NCI-H2227 (cell line): ENCODE measurements around the gene UQCC5.
A peak's percentile ranks its signal among the peaks of the same experiment; 100 is the strongest.

Experiments used
- DNase-seq: peaks from one replicate; lab custom pipeline; 2025; ENCODE audit not compliant: unreplicated experiment; lab: John Stamatoyannopoulos, UW

Gene UQCC5

GRCh38 chr3:52532838-52533622 lies 3.4 kb upstream of the UQCC5 start:
- DNase-seq, result peak; percentile 35

DNA sequence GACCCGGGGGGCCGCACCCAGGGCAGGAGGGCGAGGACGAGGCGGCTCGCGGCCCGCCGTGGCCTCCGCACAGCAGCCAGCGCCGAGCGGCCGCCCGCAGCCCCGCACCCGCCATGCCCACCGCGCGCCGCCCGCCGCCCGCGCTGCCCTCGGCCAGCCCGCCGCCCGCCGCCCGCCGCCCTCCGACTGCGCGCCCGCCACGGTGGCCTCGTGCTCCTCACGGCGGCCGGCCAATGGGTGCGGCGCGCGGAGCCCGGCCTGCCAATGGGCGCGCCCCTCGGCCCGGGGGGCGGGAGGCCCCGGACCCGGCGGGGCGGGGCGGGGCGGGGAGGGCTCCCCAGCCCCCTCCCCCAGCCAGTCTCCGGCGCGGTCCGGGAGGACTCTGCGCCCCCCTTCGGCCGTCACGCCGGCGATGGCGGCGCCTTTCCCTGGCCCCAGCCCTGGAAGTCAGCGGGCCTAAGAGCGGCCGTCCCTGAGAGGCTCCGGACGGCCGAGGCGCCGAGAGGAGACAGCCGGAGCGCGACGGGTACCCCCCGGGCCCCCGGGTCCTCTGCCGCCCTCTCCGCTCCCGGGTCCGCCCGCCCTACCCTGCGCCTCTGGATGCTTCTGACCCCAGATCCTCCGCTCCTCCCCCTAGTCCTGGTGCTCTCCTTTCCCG lies 2.7 kb upstream of the UQCC5 start, which contains the start of gene NT5DC2:
Gene NT5DC2, minus strand, starts transcription at position 235 of the 658 bp plus-strand sequence. Its CDS starts 120 bp downstream, at position 115.
- peak; percentile 85 for DNase-seq

DNA sequence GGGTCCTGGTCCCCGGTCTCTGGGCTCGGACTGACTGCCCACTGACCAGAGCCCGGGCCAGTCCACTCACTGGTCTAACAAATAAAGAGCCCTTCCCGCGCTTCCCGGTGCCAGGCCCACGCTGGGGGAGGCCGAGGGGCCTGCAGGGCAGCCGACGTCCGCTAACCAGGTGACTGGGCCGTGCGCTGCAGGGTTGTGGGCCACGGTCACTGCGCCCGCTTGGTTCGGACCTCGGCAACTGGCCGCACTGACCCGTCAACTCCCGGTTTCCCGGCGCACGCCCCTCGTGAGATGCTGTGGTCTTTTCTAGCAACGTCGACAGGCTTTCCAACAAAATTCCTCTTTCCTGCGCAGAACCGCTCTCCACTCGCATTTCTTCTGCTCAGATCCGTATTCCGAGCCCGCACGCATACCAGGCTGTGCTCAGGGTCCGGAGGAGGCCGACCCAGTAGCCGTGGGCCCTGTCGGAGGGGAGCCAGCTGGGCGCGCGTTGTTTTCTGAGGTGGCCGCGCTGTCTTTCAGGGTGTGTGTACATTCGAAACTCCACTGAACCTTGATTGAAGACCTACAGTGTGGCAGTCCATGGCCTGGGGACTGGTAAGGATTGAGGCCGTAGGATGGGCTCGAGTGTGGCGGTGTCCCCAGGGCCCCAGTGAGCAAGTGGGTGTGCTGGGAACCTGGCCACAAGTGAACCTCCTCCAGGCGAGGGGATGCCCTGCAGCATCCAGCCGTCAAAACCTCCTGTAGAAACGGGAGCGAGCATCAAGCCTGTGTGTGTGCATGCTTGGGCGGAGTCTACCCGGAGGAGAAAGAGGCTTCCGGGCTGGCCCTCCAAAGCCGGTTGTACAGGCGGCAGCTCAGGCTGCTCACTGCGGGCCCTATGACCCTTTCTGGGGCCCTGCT lies 1.9 kb upstream of the UQCC5 start:
- DNase-seq, result peak; percentile 60

GRCh38 chr3:52535411-52536111 lies 844 bp upstream of the UQCC5 start:
- no peak for DNase-seq

DNA sequence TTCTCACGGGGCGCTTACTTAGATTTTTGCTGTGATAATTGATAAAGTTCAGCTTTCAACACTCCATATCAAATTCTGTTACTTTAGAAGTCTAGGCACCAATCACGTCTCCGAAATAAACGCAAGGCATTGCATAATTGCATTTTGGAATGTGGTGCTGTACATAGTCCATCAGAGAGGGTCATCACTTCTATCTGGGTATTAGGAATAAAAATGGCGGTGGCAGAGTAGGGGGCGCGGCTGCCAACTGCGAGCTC lies 365 bp upstream of the UQCC5 start:
- DNase-seq, result no peak

DNA sequence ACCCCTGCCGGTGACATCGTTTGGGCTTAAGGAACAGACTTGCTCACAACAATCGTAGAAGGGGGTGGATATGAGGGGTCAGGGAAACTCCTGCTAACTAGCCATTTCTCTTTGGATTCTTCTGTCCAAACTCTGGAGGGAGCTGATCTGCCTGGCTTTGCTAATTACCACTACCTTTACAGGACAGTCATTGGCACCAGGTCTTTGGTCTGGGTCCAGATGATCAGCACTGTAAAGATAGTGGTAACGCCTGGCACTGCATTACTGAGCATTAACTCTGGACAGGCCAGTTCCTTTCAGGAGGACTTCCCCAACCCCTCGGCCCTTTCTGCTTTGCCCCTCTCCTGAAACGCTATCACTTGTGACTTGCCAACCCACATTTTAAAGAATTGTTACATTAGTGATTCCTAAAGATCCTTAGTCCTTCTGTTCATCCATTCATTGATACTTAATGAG lies 788 bp downstream of the UQCC5 start:
- DNase-seq, result no peak

- no peak for DNase-seq
Measured at GRCh38 chr3:52537726-52538421, 1.5 kb downstream of the UQCC5 start.

DNA sequence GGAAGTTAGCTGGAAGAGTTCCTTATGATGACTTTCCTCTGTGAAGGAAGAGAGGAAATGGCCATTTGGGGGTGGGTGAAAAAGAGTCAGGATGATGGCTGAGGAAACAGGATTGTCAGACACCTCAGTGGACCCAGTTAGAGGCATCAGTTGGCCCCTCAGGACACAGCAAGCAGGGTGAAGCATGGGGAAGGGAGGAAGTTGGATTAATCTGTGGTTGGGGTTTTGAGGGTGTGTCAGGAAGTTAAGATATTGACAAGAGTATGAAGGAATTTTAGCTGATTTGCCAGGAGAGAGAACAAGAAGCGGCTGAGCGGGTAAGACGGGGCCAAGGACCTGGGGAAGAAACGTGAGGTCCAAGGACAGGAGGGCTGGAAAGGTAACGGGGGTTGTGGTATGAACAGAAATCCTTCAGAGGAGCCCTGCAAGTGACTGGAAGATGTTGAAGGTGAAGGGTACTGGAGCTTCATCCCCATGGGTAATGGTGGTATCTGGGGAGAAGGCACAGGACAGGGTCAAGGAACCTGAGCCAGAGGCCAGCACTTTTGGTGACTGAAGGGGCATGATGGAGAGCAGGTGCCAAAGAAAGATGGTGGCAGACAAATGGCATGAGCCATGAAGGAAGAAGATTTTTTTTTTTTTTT lies 2.7 kb downstream of the UQCC5 start:
- no peak for DNase-seq

GRCh38 chr3:52541050-52541449 lies 4.6 kb downstream of the UQCC5 start:
- DNase-seq, result no peak

DNA sequence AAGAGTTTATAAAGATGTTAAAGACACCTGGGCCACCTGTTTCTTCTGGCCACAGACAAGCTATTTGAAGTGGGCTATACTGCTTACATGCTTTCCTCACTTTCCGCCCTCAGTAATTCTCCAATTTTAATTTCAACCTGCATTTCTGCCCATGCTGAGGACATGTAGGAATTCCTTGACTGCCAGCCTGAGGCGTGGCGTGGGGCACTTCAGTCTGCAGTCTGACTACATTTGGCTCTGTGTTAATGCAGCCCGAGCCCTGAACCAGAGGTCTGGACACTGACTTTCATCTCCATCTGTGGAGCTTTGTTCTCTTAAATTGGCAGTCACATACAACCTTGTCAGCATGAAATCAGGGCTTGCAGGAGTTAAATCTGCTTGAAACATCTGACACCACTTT lies 8.5 kb downstream of the UQCC5 start:
- no peak for DNase-seq

DNA sequence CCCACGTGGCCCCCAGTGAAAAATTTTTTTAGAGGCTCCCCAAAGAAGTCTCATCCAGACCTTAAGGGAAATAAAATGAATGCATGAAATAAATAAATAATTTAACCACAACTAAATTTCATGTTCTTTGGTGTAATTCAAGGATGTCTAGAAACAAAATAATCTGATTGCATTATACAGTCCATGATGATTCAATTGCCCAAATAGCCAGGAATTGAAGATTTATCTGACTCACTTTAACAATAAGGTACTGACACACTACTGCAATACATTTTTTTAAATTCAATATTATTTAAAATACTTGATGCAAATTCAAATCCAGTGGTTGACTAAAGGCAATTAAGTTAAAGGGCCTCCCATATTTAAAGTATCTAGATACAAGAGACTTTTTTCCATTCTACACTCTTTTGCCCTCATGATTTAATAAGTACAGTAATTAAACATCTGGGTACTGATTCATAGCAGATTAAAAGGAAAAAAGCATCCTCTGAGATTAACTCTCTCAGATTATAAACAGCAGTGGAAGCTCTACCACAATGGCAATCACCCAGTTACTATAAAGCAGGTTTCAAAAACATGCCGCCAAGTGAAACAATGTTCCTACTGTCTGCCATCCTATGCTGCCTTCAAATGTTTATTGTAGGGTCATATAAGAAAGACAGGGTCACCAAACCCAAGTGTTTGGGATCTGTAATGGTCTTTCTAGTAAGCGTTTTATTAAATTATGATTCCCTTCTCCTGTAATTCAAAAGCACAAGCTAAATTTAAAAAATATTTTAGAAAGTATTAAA lies 9.9 kb downstream of the UQCC5 start:
- no peak for DNase-seq

- no peak for DNase-seq
Measured at GRCh38 chr3:52547143-52547542, 10.7 kb downstream of the UQCC5 start.

DNA sequence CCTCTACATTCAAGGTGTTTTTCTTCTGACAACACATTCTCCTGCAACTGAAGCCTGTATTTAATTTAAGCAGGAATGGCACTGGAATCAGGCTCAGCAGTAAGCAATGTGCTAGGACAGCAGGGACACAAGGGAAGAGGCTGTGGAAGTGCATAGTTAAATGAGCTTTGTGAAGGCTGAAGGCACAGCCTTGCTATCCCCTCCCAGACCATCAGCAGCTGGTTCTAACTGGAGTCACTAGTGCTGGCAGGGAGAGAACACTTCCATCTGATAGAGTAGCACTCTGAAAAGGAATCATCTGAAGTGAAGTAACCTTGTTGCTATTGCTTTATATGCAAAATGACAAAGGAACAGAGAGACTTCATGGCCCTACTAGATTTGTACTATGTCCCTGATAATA lies 14.7 kb downstream of the UQCC5 start:
- DNase-seq, result no peak

GRCh38 chr3:52552089-52552488 lies 15.7 kb downstream of the UQCC5 start:
- no peak for DNase-seq

DNA sequence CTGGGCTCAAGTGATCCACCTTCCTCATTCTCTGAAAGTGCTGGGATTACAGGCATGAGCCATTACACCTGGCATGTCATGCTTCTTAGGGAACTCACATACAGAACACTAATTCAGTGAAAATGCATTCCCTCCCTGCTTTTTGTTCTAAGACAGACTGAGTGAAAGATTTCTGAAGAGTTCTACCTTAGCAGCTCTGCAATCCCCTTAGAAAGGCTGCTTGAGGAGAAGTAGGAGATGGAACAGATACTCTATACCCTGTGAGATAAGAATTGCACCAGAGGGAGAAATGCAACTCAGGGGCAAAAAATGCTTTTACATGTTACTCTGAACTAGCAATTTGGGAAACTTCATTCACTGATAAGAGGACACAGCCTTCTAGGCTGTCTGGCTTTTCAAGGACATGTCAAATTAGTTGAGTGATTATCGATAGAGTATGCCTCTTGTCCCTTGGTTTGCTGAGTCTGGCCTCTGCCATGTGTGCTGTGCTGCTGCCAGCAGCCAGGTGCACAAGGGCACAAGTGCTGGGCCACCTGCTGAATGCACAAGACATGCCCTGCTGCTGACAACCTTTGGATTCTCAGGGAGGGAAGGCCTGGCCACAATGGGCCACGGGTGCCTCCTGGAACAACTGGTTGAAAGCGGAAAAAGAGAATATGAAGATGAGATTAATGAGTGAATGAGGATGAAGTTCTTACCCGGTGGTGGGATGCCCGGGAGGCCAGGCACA lies 17.8 kb downstream of the UQCC5 start:
- no peak for DNase-seq

DNA sequence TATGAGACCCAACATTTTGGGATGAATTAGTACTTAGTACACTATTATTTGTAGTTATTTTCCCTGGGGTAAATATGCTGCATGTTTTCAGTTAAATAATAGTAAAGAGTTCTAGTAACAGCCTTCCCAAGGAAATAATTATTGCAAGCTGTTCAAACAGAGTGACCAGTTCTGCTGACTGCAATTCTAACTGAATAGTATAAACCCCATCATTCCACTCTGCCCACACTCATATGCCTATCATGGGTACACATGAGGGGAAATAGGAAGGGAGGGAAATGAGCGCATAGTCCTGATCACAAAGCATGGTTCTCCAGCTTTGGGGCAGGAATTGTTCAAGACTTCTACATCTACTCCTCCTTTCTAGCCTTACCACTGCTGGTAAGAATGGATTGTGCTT lies 18.7 kb downstream of the UQCC5 start:
- no peak for DNase-seq

- DNase-seq, result no peak
Measured at GRCh38 chr3:52557011-52557960, 20.9 kb downstream of the UQCC5 start.
